ENCODE data around the gene C1S.

GRCh38 chr12:7012024-7012607 is 48.4 kb upstream of the C1S start:
- TF ChIP-seq RFX5 (IDR thresholded peaks at IDR 0.05; ENCODE audit: low read depth, low read length), result no peak
- no peak for TF ChIP-seq CTCF (conservative IDR thresholded peaks at IDR 0.05; ENCODE audit: low read depth, low read length)

All from IMR-90 (cell line).